Measurements from ENCODE around the gene RNASEH1.

RNASEH1 gene, protein sequence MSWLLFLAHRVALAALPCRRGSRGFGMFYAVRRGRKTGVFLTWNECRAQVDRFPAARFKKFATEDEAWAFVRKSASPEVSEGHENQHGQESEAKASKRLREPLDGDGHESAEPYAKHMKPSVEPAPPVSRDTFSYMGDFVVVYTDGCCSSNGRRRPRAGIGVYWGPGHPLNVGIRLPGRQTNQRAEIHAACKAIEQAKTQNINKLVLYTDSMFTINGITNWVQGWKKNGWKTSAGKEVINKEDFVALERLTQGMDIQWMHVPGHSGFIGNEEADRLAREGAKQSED

DNA sequence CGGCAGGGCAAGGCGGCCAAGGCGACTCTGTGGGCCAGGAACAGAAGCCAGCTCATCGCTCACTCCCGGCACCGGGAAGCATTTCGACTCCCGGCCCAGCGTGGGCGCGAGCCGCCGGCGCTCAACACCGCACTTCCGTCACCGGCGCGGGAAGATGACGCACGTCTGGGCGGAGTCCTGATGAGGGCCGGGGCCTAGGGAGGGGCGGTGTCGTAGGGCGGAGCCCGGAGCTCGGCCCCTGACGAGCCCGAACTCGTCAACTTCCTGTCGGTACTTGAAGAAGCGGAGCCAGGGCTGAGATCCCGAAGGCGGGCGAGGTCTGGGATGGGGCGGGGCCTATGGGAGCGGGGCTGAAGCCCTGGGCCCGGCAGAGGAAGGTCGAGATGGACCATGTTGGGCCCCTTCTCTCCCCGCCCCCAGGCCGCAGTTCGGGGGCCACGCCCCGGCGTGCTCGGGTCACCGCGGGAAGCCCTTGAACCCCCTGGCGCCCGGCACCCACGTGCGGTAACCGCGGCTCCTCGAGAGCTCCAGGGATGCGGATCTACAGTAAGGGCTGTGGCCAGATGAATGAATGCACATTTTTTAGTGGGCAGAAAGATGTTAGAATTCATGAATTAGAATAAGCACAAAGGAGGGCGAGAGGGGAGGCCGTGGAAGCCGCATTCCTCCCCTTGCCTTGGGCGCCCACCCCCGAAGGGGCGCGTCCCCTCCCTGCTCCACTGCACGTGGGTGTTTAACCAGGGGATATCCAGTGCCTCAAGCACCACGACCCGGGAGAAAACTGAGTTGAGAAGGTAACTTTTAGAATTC lies at the start of gene RNASEH1:
Gene RNASEH1 (minus strand): TSS at position 129 of the 810 bp plus-strand sequence. CDS start 73 bp downstream, at position 56.
- peak; percentile 98 to 99 (median 98) for DNase-seq (ENCODE audit: low read depth in 2 of 3, low spot score in 1 of 3)

DNA sequence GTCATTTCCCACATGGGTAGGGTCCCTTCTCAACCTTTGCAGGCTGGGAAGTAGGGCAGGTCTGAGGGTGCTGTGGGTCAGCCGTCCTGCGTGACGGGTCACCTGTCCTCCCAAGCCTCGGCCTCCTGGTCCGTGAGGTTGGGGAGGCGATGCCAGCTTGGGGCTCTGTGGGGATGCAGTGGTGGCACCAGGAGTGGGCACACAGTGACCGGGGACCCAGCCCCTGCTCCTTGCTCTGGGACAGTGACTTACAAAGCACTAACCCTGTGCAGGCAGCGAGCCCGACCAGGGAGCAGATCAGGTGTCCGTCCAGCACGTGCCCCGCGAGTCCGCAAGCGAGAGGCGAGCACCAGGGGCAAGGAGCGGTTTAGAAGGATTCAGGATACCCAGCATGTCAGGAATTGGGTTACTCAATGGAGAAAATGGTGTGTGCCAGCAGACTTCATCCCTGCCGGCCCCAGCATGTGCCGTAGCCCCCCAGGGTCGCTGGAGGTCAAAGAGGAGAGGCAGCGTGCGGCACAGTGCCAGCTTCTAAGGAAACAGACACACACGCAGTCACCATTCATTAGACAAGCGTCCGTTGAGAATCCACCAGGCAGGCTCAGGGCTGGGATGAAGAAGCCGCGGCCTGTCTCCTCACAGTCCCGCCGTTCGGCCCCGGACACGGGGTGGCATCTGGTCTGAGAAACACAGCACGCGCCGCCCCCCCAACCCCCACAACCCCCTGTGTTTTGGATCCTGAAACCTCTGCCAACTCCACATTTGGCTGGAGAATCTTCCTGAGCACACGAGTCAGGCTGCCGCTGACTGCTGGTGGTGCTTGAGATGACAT lies 48.5 kb upstream of the RNASEH1 start:
- no peak for DNase-seq (ENCODE audit: low read depth in 2 of 3, low spot score in 1 of 3)

DNA sequence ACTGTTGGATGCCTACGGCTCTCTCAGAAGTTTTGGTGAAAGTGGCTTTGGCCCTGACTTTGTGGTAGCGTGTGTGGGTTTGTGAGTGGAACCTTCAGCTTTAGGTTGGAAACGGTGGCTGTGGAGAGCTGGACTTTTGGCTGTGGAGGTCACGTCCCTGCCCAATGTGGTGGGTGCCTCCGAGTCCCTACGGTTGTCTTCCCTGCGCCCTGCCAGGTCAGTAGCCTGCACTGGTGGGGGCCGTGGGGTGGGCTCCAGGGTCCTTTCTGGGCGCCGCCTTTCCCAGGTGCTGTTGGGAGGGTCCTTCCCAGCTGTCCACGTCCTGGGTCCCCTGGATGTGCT lies 47.9 kb upstream of the RNASEH1 start:
- no peak for DNase-seq (ENCODE audit: low read depth in 2 of 3, low spot score in 1 of 3)

DNA sequence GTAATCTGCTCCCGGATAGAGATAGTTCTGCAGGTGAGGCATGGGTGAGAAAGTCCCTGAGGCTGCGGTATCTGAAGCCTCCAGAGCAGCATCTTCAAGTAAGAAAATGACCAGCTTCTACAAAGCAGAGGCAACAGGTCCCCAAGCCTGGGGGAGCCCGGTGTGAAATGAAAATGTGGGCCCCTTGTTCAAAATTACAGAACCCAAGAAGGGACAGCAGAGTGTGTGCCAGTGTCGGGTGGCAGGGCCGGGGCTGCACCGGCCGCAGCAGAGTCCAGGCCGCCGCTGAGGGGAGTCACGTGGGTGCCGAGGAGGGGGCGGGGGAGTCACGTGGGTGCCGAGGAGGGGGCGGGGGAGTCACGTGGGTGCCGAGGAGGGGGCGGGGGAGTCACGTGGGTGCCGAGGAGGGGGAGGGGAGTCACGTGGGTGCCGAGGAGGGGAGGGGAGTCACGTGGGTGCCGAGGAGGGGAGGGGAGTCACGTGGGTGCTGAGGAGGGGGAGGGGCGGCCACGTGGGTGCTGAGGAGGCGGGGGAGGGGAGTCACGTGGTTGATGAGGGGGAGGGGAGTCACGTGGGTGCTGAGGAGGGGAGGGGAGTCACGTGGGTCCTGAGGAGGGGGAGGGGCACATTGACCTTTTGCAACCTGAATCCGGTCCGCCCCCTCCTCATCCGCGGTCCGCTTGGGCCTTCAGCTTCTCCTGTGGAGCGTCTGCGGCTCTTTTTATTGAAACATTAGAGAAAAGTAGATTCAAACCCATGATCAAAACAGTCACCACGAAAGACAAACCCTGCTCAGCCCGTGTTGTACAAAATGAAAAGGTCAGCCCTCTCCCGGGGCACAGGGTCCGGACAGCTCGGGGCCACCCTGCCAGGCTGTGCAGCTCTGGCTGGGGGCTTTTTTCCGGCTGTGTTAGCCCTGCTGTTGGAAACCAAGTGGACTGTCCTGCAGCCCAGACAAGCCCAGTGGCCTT lies 47.1 kb upstream of the RNASEH1 start:
- DNase-seq (ENCODE audit: low read depth in 2 of 3, low spot score in 1 of 3), result peak in 1 of 3 donors; percentile 30

DNA sequence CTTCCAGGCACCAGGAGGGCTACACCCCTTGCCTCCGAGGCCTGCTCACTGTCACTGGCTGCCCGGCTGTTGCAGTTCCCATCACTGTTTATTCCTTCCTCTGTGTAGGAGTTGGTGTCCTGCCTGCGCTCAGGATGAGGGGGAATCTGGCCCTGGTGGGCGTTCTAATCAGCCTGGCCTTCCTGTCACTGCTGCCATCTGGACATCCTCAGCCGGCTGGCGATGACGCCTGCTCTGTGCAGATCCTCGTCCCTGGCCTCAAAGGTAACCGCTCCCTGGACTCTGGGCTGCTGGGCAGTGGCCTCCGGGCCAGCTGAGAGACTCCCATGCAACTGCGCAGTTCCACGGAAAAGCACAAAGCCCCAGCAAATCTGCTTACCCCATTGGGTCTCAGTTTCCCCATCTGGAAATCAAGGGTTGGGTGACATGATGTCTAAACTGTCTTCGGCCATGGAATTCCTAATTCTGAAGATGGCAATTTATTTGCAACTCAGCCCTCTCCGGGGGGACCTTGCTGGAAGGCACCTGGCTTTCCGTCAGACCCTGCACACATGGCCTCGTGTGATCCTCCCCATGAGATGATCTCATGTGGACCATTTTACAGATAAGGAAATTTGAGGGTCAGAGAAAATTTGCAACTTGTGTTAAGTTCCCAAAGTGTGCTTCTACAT lies 46.2 kb upstream of the RNASEH1 start:
- no peak for DNase-seq (ENCODE audit: low read depth in 2 of 3, low spot score in 1 of 3)

DNA sequence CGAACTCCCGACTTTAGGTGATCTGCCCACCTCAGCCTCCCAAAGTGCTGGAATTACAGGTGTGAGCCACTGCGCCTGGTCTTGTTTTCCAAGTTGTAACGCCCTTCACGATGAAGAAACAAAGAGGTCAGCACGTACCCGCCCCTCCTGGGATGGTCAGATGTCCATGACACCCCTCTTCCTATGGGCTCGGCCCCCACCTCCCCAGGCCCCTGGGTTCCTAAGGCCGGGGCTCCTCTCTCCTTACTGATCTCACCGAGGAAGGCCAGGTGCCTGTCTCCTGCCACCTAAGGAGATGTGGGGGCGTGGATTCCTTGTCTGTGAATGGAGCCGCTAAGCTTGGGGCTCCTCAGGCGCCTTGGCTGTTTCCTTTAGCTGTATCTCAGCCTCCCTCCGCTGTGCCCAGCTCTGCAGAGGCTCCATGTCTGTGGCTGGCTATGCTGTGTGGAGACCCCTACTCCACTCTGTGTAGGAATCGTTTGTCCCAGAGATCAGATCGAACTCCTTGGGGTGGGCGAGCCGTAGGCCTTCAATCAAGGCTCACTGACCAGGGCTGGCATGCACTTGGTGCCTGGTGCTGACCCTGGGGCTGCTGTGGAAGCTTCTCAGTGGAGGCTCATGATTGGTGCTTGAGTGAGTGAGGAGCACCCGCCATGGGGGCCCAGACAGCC lies 45.5 kb upstream of the RNASEH1 start:
- DNase-seq (ENCODE audit: low read depth in 2 of 3, low spot score in 1 of 3), result no peak

DNA sequence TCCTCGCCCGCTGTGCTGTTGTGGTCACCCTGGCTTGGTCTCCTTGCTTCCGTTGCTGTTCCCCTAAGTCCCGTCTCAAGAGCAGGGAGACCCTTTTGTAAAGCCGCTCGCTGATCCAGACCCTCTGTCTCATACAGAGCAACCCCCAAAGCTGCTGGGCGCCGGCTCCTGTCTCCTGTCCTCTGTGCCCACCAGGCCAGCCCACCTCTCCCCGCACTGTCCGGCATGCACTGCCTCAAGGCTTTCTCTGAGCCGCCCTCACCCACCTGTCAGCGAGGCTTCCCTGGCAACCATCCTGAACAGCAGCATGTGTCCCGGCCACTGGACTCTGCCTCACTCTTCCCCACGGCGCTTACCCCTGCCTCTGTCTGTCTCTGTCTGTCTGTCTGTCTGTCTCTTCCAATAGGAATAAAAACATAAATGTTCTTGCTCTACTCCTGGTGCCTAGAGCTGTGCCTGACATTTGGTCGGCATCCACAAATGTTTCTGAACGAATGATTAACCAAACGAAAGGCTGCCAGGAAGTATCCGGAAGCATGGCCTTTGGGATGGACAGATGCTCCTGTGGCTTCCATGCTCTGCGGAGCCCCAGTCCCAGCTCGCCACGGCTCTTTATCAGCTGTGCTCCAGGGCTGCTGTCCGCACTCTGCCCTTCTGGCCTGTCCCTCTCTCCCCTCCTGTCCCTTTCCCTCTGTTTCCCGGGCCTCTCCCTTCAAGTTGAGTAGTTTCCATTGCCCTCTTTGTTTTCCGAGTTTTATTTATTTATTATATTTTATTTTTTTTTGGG lies 44.6 kb upstream of the RNASEH1 start:
- no peak for DNase-seq (ENCODE audit: low read depth in 2 of 3, low spot score in 1 of 3)

DNA sequence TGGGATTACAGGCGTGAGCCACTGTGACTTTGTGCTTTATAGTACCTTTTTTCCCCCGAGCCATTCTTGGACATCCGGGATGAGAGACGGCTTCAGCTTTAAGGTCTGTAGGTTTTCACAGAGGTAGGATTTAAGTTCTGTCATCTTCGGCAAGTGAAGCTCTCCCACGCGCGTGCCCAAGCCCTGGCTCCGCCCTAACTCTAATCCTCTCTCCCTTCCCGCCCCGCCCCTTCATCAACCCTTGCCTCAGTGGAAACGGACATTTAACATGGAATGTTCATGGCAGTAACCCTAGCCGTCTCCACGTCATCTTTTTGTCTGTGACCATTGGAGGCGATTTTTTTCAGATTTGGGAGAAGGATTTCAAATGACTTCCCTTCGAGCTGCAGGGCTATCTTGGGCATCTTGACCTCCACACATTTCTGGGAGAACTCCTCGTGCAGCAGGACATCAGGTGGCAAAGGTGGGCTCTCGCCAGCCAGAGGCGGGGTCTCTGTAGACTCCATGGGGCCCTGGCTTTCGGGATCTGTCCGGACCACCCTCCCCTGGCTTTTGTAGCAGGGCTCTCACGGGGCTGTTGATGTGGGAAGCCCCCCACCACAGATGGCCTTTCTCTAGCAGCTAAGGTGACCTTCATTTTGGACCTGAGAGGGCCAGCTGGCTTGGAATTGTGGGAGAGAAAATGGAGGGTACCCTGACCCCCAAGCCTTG lies 43.6 kb upstream of the RNASEH1 start:
- DNase-seq (ENCODE audit: low read depth in 2 of 3, low spot score in 1 of 3), result no peak

DNA sequence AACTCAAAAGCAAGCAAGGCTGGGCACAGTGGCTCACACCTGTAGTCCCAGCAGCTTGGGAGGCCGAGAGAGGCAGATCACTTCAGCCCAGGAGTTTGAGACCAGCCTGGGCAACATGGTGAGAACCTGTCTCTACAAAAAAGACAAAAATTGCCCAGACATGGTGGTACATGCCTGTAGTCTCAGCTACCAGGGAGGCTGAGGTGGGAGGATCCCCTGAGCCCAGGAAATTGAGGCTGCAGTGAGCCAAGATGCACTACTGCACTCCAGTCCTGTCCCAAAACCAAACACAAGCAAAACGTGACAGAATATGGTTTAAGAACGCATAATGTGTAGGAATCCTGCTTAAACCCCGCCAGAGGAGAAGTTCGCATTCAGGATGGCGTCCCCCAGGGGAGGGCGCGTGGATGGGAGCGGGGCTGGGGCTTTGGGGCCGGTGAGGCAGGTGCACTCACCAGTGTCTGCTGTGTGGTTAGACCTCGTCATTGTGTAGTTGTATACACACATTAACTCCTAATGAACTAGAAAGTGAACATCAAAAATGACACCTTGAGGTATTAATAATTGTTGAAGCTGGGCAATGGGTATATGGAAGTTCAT lies 42.2 kb upstream of the RNASEH1 start:
- no peak for DNase-seq (ENCODE audit: low read depth in 2 of 3, low spot score in 1 of 3)

DNA sequence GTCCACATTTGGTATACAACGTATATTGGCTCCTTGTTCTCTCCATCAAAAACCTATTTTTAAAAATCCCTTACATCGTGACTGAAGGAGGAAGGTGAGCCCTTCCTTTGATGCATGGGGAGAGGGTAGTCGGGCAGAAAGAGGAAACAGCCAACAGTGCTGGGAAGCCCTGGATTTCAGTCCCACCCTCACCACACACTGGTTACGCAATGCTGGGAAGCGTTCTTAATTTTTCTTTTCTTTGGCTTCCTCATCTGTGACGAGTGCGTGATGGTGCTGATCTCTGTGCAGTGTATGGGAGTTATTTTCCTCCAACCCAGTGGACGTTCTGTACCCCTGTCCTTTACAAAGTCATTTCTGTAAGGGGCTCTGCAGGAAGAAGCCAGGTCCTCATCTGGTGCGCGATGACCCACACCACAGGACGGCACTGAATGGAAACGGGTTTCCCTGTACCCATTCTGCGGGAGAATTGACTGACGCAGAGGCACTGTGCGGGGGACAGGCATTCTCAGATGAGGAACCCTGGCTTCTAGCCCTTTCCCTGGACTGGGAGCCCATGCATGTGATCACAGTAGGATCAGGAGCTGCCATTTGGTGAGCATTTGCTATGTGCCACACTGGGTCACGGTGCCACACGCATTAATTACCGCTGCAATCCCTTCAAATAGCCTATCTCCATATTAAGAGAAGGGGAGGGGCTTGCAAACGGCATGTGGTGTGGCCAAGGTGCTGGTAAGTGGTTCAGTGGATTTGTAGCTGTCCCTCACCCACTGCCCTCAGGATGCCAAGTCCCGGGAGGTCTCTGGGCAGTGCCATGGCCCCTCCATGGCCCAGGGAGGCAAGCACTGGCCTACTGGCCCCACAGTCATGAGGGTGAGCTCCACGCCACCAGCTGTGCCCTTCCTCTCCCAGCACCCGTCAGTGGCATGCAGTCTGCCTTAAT lies 41.0 kb upstream of the RNASEH1 start:
- DNase-seq (ENCODE audit: low read depth in 2 of 3, low spot score in 1 of 3), result no peak

DNA sequence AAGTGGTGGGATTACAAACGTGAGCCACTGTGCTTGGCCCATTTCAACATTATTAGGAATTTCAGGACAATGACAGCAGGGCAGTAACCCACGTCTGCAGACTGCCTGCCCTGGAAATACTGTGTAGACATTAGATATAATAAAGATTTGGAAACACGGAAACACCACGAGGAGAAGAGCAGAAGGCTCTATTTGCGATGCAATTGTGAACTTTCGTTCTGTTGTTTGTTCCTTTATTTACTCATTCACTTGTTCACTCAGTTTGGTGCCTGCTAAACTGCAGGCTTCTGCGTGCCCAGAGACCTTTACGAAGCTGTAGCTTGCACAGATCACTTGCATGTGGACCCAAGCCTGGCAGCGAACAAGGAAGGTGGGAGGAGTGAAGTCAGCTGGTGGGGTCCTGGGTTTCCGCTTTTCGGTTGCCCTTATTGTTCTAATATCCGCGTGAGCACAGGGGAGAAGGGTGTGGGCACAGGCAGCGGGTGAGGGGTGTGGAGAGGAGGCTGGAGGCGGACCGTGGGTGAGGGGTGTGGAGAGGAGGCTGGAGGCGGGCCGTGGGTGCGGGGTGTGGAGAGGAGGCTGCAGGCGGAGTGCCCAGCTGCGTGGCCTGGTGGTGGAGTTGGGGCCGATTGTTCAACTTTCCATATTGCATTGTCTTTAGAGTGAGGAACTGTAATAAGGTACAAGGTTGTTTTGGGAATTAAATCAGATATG lies 40.2 kb upstream of the RNASEH1 start:
- no peak for DNase-seq (ENCODE audit: low read depth in 2 of 3, low spot score in 1 of 3)

DNA sequence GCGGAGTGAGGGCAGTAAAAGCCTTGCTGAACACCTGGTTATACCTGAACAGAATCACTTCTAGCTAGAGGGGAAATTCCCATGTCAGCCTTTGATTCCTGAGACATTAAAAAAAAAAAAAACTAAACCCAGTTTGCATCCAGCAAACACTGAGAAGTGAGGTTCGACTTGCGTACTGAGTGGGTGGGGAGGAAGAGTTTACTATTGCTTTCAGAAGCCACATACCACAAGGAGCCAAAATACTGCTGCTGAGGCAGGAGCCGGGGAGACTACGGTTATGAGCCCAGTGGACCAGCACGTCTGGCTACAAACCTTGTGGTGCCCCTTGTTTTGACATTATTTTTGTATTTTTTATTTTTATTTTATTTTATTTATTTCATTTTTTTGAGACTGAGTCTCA lies 39.4 kb upstream of the RNASEH1 start:
- peak in 1 of 3 donors; percentile 15 for DNase-seq (ENCODE audit: low read depth in 2 of 3, low spot score in 1 of 3)

DNA sequence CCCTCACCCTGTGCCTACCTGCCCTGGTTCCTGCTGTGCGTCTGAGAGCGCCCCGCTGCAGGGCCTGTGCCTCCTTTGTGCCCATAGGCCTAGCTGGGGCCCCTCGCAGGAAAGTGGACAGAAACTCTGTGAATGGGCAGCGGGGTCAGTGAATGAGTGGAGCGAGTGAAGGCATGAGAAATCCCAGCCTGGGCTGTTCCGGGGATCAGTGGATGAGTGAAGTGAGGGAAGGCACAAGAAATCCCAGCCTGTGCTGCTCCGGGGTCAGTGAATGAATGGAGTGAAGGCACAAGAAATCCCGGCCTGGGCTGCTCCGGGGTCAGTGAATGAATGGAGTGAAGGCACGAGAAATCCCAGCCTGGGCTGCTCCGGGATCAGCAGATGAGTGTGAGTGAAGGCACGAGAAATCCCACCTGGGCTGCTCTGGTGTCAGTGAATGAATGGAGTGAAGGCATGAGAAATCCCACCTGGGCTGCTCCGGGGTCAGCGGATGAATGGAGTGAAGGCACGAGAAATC lies 38.8 kb upstream of the RNASEH1 start:
- no peak for DNase-seq (ENCODE audit: low read depth in 2 of 3, low spot score in 1 of 3)

DNA sequence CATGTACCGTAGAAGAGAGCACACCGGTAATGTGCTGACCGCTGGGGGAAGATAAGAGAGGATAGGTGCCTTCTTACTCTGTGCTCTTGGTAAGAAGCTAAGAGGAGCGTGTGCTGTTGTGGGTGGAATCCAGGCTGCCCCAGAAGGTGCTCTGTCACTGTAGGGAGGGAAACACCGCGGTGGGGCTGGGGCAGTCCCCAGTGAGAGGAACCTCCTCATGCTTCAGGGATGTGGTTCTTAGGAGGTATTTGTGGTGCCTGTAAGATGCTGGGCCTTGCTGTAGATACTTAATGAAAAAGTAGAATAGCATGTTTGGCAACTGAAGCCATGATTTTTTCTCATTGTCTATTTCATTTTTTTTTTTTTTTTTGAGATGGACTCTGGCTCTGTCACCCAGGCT lies 37.9 kb upstream of the RNASEH1 start:
- peak in 2 of 3 donors; percentile 42 to 55 for DNase-seq (ENCODE audit: low read depth in 2 of 3, low spot score in 1 of 3)

DNA sequence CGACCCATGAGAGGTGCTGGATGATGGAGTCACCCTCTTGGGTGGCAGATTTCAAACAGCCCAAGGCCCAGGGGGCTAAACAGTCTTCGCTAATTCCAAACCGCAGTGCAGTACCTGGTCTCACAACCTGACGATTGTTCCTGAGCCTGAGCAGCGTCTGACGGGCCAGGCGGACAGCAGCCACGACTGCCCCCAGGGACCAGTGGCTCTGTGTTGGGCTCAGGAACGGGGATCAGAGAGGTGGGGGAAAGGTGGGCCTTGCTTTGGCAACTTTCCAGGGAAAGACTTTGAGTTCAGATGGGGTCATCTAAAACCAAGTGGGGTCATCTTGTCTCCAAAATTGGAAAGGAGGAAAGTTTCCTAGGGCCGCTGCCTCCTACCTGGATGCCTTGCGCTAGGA lies 37.3 kb upstream of the RNASEH1 start:
- DNase-seq (ENCODE audit: low read depth in 2 of 3, low spot score in 1 of 3), result no peak

All from stimulated activated CD4-positive, alpha-beta T cell treated with anti-CD3 and anti-CD28 coated beads, Interleukin-12 subunit alpha, Interleukin-12 subunit beta, amount 100 ng/mL, for 48 hours (primary cell).